GM18505 (cell line): ENCODE data around the gene PRKAR1B.

Source experiments
- ATAC-seq: cut with Tn5 transposase; IDR thresholded peaks from one replicate; pipeline ENCODE4 v1.9.1; 2021; ENCODE audit not compliant: unreplicated experiment
- POLR2A ChIP-seq: IDR thresholded peaks from 4 replicates; pipeline ENCODE4 v1.6.1; 2011; ENCODE audit warnings: borderline replicate concordance; ENCODE audit not compliant: insufficient read depth, insufficient read length; ENCODE audit errors: extremely low read depth

PRKAR1B gene

DNA sequence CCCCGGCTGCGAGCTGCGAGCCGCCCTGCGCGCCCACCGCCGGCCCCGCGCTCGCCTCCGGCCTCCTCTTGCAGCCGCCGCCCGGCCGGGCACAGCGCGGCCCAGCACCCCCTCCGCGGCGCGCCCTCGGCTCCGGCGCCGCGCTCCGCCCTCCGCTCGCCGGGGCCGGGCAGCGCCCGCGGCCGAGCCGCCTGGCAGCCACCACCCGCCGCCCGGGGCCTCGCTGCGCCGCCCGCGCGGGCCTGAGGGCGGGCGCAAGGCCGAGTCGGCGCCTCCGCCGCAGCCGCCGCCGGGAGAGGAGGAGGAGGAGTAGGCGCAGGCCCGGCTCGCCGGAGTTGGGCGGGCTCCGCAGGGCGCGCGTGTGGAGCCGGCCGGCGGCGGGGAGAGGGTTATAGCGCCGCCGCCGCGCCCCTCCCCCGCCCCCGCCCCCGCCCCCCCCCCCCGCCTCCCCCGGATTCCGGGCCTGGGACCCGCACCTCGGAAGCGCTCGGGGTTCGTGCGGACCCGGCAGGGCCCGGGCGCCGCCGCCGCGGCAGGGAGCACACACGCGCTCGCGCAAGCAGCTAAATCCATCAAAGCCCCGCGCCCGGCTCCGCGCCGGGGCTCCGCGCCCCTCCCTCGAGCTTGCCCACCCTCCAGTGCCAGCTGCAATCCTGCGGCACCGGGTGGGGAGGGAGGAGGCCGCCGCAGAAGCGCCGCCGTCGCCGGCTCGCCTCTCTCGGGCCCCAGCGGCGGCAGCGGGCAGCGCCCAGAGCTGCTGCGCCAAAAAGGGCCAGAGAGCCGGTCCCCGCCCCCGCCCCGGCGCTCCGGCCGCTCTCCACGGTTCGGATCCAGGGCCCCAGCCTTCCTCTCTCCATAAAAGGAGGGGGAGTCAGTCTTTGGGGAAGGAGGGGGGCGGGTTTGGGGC lies 207.3 kb downstream of the PRKAR1B start, which contains the start of gene PDGFA:
Gene PDGFA (minus strand): TSS at position 363 of the 907 bp plus-strand sequence. CDS start 845 bp downstream, outside the sequence.
- TF ChIP-seq POLR2A = peak; percentile 53
- ATAC-seq = no peak

DNA sequence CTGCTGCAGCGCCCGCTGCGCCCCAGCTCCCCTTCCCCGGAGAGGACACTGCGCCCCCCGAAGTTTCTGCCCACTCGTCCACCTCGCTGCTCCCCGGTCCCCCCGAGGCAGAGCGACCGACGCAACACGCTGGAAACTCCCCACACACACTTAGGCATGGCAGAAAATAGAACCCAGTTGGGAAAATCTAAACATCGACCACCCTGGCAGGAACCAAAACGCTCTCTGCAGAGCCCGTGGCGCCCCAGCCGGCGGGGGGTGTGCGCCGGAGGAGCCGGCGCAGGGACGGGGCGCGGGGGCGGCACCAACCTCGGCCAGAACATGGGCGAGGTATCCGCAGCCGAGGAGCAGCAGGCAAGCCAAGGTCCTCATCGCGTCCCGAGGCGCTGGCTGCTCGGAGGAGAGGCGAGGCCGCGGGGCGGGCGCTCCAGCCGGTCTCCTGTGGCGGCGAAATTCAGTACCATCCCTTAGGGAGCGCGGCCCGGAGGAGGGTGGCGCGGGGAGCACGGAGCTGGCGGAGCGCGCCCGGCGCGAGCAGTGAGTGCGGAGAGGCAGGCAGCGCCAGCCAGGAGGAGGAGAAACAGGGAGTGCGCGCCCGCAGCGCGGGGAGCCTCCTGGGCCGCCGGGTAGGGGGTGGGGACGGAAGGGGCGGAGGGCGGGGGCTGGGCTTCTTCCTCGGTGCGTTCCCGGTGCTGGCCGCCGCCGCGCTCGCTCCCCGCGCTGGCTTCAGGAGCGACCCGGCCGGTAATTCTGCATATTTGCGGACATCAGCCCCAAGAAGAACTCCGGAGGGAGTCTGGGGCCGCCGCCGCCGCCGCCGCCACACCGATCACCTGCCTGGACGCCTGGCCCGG lies 208.2 kb downstream of the PRKAR1B start:
- no peak for TF ChIP-seq POLR2A
- ATAC-seq = no peak

DNA sequence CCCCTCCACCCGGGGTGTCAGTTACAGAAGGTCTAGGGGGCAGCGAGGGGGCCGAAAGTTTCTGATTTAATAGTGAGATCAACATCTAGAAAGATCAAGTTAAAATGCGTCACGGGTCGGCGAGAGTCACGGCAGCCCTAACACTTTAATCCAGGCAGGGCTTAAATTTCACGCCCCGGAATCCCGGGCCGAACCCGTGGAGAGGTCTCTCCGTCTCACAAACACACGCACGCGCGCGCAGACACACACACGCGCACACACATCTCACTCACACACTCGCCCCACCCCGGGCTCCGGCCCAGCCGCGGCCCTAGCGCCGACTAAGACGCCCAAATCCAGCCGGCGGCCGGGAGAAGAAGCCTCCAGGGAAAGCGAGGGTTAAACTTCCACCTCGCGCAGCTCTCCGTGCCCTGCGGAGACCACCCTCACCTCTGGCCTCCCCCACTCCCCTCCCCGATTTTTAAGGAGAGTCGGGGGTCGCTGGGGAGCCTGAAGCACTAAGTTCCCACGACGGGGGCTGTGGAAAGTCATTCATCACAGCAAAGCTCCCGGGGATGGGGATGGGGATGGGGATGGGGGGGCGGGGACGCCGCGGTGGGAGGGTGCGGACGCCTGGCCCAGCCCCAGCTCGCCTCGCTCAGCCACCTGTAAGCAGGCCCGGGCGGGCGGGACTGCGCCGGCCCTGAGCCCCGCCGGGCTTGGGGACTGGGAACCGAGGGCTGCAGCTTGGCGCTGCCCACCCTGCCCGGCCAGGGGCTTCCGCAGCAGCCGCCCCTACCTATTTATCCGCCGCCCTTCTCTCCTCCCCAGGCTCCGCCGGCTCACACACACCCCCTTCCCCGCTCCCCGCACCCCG lies 209.1 kb downstream of the PRKAR1B start:
- no peak for ATAC-seq
- TF ChIP-seq POLR2A = no peak

DNA sequence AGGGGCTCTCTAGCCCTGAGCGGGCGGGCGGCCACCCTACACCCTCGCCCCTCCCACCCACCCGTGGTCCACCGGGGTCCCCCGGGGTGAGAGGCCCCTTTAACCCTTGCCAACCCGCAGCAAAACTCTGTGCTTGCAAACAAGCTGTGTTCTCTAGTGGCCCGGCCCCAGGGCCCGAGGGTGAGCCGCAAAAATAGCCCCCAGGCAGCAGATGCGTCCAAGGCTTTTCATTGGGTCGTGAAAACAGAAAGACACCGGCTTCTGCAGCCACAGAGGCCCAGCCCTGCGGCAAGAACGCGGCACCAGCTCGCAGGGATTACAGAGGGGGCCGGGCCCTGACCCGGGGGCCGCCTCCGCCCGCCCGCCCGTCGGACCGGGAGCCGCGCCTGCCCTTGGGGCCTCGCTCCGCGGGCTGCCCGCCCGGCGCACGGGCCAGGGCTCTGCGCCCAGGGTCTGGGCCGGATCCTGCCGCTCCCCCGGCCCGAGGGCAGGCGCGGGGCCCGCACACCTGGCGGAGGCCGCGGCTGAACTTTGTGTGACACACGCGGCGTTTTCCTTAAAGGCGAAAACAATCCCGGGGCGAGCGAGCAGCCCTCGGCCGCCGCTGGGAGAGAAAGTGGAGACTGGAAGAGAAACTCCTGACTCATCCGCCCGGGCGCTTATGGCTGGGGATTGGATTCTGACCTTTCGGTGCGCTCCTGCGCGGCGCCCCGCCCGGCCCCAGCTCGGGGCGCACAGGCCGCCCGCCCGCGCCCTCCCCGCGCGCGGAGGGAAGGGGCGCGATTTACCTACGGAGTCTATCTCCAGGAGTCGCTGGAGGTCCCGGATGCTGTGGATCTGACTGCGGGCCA lies 210.2 kb downstream of the PRKAR1B start:
- ATAC-seq = no peak

DNA sequence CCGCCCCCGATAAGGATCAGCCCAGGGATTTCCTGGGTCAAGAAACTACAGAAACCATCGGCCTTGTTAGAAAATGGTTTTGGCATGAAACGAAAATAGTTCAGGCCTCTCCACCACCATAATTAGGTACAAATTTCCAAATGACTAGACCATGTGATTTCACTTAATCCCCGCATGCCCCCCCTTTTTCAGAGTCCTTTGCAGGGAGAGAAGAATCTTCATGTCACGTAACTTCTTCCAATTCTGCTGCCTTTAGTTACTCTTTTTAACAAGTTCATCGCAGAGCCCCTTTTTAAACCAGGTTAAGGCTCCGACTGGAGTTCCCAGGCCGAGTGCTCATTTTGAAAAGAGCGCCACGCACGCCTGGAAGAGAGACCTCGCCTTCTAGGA lies 210.9 kb downstream of the PRKAR1B start:
- no peak for ATAC-seq
- no peak for TF ChIP-seq POLR2A

More for the DNA sequence above, 210.2 kb downstream of the PRKAR1B start:
- no peak for TF ChIP-seq POLR2A

DNA sequence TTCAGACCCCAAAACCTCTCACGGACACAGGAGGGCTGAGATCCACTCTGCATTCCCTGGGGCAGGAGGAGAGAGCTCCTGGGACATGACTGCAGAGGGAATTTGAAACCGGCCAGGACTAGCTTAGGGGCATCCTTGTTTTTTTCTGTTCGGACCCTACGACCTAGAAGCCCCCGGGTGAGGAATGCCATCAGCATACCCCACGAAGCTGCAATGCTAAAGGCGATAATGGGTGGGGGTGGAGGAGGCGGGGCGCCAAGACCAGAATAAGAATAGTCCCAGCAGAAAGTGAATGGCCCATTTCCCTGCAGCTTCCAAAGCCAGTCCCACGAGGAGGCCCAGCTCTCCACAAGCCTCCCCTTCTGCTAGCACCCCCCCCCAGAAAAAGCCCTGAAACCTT lies 211.5 kb downstream of the PRKAR1B start:
- no peak for ATAC-seq
- TF ChIP-seq POLR2A = no peak

DNA sequence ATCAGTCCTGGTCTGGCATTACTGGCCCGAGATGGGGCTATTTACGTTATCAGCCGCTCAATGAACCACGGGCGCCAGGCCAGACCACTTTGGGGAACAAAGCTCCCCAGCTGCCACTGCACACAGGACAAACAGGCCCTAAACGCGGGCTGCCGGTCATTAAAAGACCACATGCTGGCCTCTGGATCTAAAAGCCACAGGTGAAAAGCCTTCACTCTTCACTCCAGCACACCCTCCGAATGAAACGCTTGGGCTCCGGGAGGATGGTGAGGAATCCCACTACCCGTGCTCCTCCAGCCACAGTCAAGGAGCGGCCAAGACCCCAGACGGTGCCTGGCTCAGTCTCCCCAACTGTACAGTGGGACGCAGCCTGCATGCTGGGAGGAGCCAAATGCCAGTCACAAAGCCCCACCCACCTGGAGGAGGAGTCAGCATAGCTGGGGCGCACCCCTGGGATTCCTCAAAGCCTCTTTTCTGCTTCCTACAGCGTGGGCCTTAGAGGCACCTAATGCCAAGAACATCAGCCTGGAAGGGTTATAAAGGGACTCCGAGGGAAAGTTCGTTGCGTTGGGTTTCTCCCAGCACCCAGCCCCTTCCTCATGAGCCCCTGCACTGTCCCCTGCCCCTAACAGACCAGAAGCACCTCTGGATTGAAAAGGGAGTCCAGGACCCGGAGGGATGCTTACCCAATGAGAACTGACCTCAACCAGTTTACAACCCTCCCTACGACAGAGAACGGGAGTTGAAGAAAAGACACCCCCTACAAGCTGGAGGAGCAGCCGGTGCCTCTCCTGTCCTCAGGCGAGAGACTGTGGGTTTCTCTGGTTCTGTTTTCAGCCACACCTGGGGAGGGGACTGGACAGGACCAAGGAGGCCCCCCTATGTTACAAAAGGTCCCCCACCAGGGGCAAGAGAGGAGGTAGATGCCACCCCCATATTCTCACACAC lies 212.2 kb downstream of the PRKAR1B start:
- no peak for ATAC-seq
- no peak for TF ChIP-seq POLR2A

DNA sequence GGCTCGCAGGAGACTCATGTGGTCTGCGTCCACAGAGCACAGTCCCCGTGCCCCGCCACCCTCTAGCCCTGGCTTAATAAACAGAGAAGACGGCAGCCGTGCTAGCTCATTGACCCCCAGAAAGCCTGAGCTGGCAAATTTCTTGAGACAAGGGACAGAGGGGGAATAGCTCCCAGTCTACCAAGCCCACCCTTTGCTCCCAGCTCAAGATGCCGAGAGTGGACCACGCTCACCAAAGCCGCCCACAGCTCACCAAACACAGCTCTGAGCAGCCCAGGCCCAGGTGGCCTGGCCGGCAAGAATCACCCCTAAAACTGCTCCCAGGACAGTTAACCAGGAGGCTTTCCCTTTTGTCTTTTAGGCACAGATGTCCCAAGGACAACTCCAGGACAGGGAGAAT lies 212.8 kb downstream of the PRKAR1B start:
- no peak for ATAC-seq
- TF ChIP-seq POLR2A = no peak

DNA sequence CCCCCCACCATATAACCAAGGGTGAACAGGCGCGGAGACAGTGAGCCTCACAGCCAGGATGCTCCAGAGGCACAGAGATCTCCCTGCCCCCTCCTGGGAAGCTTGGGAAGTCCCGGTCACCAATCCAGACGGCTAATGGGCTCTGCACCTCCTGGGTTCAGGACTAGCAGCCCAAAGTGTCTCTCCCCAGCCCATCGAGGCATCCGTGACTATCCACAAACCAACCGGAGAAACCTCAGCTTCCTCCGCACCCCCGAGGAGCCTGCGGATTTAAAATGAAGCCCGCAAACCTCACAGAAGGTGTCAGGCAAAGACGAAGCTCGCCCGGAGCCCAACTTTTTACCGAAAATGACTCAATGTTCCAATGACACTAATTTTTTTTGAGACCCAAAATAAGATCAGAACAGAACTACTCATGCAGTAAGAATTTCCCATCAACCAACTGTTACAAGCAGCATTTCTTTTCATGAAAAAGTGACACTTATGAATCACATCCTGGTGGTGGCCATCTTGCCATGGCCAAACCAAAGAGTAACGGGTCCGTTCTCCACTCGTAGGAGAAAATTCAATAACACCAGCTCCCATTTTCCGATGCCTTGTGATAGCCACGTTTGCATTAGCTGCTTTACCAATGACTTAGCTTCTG lies 213.4 kb downstream of the PRKAR1B start:
- no peak for TF ChIP-seq POLR2A
- ATAC-seq = no peak

DNA sequence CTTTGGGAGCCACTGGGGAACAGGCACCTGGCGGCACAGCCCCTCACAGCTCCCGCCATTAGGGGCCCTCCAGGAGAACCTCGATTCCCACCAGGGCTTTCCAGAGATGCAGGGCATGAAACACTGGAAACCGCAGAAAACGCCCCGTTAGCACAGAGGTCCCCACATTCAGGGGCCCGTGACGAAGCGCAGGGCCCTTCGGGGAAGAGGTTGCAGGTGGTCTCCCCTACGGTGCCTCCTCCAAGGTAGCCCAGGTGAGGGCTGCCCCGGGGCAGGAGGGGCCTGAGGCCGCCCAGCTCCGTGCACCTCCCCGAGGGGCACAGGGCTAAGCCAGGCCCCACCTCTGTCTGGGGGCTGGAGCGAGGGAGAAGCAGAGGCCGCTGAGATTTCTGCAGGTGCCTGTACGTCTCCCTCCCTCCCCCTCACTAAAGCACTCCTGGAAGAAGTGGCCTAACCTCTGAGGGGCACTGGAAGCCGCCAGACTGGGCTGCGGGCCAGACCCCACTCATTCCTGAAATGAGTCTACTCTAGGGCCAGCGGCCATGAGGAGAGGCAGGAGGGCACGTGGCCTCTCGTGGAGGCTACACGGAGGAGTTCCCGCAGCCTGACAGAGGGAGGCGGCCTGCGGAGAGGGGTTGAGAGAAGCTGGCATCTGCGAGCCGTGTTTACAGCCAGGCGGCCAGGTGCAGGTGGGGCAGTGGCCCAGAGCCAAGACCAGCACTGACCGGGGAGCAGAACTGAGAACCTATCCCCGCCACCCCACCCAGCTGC lies 214.4 kb downstream of the PRKAR1B start:
- ATAC-seq = no peak
- no peak for TF ChIP-seq POLR2A
